Activated CD4-positive, alpha-beta T cell treated with anti-CD3 and anti-CD28 coated beads for 4 hours (primary cell): ENCODE data around the gene BCHE.
"Not testable (repeated sequence)": the region's sequence is repeated elsewhere in the genome, so short reads cannot be mapped to it uniquely, and the experiment has no call there.

Experiments used
- DNase-seq, 2 donors: peaks; one replicate each; pipeline ENCODE4 v3.0.0-alpha.2; 2020

BCHE gene

DNA sequence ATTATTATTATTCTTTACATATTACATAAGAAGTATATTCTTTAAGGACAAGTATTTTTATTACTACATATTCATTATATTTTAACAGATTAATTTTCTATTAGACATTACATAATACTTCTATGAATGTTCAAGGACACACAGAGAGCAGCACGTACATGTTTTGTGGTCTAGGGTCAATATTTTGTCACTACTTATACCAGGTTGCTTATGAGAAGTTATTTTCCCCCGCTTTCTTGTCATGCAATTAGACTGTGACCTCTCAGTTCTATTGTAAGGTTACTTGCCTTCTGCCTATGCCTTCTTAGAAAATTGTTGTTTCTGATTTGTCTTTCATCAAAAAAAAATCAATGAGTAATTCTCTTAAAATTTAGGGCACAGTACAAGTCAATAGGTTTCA, 21.5 kb downstream of the BCHE start:
- DNase-seq = no peak

DNA sequence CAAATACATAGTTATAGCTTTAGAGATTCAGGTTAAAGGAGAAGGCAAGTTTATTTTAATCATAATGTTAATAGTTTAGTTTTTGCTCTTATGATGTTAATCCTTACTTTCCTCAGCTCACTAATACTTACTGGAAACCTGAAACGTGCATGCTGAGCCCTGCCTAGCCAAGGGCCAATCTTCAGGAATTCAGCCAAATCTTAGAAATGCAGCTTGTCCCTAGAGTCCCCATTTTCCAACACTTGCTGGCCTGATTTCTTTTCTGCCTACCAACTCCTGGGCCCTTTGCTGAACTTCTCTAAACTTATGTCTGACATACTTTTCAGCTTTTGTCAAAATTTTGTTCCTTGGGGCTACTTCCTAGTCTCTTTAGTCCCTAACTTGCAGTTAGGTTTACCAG, 22.8 kb downstream of the BCHE start:
- DNase-seq = no peak

- not testable (repeated sequence) for DNase-seq
These were observed 29.3 kb downstream of the BCHE start for GRCh38 chr3:165807937-165808336.

GRCh38 chr3:165805946-165806561, 31.2 kb downstream of the BCHE start:
- no peak for DNase-seq

DNA sequence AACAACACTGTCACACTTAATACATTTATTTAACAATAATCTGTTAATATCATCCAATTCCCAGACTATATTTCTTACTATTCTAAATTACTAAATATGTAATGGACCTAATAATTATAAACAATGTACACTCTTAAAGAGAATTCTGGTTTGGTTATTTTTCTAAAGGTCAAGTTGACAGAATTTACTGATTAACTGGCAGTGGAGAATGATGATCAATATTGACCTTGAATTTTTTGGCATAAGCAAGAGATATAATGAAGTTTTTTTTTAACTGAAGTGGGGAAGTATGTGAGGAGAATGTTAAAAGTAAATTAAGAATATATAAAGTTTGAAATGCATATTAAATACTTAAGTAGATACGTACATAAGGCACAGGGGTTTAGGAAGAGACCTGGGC, 33.8 kb downstream of the BCHE start:
- DNase-seq = no peak

GRCh38 chr3:165800970-165801369, 36.3 kb downstream of the BCHE start:
- no peak for DNase-seq

DNA sequence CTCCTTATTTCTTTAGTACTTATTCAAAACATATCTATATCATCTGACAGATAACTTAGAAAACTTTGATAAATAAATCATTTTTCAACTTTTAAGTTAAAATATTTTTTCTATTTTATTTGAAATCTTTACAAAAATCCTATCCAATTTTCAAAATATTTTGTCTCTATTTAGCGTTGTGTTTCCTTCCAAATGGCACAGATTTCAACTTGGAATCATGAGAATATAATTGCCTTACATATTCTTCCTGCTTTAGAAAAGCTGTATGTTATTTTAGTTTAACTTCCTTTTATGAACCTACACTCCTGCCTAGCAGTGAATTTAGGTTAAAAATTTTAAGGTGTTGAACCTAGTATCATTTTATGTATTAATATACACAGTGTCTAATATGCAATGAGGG, 38.2 kb downstream of the BCHE start:
- DNase-seq = no peak

GRCh38 chr3:165797551-165797950, 39.7 kb downstream of the BCHE start:
- DNase-seq = no peak

- DNase-seq = no peak
These were observed 40.5 kb downstream of the BCHE start for GRCh38 chr3:165796701-165797100.

- DNase-seq = no peak
These were observed 48.7 kb downstream of the BCHE start for GRCh38 chr3:165788531-165788930.

DNA sequence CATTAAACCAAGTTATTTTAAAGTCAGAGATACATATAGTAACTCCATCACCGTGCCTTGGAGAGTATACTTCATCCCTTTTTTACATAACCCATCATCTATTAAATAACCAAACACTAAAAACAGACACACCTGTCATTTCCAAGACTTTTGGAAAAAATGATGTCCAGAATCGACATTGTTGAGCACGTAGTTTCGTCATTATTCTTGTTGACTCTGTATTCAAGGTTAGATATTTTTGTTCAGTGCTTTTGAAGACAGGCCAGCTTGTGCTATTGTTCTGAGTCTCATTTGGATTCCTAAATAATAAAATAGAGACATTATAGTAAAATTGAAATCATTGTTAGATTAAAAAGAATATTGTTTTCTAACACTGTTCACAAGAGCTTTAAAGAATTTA, 51.2 kb downstream of the BCHE start:
- DNase-seq = no peak

DNA sequence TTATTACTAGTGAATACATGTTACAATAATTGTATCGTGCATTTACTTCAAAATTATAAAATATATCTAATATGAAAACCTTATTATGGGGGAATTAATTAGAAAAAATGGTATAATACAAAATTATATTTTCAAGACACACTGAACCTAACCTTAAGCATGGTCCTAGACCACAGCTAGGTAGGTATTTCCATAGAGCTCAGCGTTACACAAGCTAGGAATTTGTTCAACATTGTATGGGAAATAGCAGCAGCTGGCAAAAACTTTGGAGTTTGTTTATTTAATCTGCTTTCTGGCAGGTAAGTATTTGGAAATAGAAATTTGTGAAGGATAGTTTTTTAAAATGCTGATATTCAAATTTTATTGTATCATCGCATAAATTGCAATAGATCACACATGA, 52.9 kb downstream of the BCHE start:
- no peak for DNase-seq

GRCh38 chr3:165783383-165783782, 53.8 kb downstream of the BCHE start:
- DNase-seq = no peak

GRCh38 chr3:165778891-165779290, 58.3 kb downstream of the BCHE start:
- DNase-seq = no peak

GRCh38 chr3:165778456-165778855, 58.8 kb downstream of the BCHE start:
- no peak for DNase-seq

- no peak for DNase-seq
These were observed 61.4 kb downstream of the BCHE start for GRCh38 chr3:165775824-165776223.

- no peak for DNase-seq
These were observed 66.4 kb downstream of the BCHE start for GRCh38 chr3:165770781-165771180.

GRCh38 chr3:165768680-165769079, 68.5 kb downstream of the BCHE start:
- DNase-seq = no peak

- no peak for DNase-seq
These were observed 78.2 kb downstream of the BCHE start for GRCh38 chr3:165759041-165759440.

DNA sequence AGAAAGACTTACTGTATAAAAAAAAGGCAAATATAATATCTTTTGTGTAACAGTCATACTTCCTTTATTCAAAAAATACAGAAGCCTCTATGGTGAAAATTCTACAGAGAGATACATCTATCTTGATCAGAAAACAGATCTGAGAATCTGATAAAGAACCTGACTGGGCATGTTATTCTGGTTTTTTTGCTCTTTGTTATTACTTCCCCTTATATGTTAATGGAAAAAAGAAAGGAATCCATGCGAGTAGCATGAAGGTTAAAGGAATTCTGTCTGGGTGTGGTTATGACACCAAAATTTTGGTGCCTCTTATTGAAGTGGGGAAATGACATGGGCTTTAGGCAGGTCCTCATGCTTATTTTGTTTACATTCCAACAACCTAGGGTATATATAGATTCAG, 81.7 kb downstream of the BCHE start:
- DNase-seq = no peak

- DNase-seq = no peak
These were observed 82.8 kb downstream of the BCHE start for GRCh38 chr3:165754219-165755007.

DNA sequence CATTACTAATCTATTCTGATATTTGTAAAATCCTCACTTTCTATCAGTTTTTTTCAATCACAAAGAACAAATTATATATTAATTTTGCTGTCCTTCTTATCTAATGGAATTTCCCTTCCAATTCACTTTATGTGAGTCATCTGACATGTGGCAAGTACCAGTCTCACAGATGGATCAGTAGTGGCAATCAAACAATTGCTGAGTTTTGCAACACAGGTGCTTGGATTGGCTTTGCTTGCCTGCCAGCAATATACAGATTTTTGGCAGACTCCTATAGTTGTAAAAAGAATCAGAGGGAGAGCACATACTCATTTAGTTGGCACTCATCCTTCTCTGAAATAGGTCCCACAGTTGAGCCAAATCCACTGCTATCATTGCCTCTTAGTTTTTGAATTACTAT, 83.7 kb downstream of the BCHE start:
- no peak for DNase-seq

DNA sequence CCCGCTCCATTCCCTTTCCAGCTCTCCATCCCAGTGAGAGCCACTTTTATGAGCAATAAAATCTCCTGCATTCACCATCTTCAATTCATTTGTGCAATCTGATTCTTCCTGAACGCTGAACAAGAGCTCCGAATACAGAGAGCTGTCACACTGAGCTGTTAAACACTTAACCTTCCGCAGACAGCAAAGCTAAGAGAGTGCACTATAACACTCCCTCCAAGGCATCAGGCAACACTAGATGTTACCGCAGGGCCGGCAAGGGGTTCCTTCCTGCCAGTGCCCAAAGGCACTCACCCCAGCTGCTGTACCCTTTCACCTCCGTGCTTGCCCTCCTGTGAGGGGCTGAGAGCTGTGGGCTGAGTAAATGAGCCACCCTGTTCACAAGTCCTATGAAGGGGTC, 85.6 kb downstream of the BCHE start:
- DNase-seq = no peak

DNA sequence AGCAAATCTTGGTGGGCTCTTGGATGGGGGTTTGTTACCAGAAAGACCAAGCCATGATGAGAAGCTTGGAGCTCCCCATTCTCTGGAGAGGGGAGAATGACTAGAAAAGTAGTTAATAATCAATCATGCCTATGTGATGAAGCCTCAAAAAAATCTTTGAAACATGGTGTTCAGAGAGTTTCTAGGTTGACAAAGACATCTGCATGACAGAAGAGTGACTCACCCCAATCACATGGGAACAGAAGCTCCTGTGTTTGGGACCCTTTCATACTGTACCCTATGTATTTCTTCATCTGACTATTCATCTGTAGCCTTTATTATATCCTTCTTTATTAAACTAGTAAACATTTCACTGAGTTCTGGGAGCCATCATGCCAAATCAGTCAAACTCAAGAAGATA, 87.4 kb downstream of the BCHE start:
- DNase-seq = no peak

- no peak for DNase-seq
These were observed 88.0 kb downstream of the BCHE start for GRCh38 chr3:165749241-165749640.
